ENCODE data around the gene BBS4.

Gene BBS4

GRCh38 chr15:72766025-72766424 is 80.0 kb downstream of the BBS4 start:
- no peak for DNase-seq

DNA sequence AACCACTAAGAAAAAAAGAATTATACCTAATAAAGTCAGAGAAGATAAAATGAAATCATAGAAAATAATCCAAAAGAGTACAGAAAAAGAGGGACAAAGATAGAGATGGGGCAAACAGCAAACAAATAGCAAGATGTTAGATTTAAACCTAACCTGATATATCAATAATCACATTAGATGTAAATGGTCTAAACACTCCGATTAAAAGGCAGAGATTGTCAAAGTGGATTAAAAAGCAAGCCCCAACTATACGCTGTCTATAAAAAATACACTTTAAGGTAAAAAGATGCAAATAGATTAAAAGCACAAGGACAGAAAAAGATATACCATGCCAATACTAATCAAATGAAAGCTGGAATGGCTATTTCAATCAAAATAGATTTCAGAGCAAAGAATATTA is 80.8 kb downstream of the BBS4 start:
- no peak for DNase-seq

- no peak for DNase-seq
Measured at GRCh38 chr15:72770673-72771328, 84.8 kb downstream of the BBS4 start.

DNA sequence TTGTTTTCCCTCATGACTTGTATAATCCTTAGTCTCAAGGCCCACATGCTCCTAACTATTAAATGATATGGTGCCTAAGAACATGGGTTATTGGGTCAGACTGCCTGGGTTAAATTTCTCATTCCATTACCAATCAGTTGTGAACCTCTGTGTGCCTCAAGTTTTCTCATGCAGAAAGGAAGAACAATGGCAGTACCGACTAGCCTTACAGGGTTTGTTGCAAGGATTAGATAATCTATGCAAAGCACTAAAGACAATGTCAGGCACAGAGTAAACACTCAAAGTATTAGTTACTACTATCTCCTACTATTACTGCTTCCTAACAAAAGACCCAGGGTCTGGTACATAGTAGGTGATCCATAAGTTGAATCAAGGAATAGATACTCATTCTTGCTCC is 85.3 kb downstream of the BBS4 start:
- DNase-seq = no peak

DNA sequence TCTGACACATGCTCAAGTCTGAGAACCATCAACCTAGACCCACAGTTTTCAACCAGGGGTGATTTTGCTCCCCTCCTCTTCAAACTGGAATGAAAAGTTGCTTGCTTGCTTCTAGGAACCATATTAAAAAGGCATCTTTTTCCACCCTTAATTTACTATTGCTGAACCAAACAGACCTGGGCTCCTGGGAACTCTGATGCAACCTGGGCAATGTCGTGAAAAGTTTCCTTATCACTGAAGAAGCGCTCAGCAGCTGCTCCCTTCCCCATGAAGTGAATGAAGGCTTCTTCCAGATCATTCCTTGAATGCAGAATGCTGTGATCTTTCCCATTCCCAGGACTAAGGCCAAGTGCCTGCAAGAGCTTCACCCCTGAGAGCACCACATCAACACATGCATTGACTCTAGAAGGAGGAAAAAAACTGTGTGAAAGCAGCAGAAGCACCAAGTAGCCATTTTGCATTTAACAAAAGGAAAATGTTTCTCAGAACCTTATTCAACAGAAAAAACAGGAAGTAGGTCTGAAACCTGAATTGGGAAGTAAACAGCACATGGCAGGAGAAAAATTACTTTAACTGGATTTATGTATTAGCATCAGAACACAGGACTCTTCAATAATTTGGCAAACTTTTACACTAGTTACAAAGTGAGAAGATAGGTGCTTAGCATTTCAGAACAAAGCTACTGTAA is 88.8 kb downstream of the BBS4 start:
- DNase-seq = no peak

DNA sequence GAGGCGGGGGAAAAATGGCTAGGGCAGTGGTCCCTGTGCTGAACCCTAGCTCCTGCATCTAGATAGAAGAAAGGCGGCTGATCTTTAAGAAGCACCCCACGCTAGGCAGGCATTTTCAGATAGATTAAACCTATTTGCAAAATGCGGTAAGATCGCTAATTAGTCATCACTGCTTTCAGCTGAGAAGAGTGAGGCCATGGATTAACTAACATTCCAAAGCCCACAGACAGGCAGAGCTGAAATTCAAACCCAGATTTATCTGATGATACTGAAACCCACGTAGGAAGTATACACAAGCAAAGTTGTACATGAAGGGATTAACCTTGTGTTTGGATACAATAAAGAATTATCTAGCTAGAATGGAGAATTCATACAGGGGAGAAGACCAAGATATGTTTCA is 92.8 kb downstream of the BBS4 start:
- no peak for DNase-seq

DNA sequence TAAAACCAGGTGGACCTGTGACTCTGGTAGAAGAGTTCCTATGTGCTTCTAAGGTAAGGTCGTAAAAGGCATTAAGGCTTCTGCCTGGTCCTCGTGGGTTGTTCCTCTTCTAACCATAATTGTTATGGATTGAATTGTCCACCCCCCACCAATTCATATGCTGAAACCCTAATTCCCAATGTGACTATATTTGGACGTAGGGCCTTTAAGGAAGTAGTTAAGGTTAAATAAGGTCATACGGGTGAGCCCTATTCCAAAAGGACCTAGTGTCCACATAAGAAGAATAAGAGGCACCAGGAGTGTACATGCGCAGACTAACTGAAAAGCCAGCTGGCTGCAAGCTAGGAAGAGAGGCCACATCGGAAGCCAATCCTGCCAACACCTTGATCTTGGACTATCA is 95.6 kb downstream of the BBS4 start:
- DNase-seq = no peak

- DNase-seq = no peak
Measured at GRCh38 chr15:72782274-72783003, 96.4 kb downstream of the BBS4 start.

DNA sequence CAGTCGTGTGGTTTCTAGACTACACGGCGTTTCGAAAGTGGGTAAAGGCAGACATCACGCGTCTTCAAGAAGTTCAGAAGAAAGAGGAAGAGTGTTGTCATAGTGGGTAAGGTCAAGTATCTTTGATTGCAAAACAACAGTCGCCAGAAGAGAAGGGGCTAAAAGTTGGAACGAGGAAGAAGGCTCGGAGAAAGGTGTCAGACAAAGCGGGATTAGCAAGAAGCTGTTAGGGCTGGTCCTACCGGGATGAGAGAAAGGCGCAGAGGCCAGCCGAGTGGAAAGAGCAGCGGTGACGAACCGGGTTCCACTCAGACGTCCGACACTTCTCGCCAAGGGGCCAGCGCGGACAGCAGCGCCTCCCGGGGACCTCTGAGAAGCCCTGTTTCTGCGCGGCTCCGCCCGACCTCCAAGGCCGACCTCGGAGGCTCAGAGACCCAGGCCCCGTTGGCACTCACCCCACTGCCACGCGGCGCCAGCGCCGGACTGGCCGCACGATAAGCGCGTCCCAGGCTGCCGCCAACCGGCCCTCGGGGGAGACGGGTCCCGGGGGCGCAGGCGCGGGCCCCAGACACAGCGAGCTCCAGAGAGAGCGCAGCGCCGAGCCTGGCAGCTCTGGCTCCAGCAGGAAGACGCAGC is 97.1 kb downstream of the BBS4 start:
- DNase-seq = peak; percentile 82

DNA sequence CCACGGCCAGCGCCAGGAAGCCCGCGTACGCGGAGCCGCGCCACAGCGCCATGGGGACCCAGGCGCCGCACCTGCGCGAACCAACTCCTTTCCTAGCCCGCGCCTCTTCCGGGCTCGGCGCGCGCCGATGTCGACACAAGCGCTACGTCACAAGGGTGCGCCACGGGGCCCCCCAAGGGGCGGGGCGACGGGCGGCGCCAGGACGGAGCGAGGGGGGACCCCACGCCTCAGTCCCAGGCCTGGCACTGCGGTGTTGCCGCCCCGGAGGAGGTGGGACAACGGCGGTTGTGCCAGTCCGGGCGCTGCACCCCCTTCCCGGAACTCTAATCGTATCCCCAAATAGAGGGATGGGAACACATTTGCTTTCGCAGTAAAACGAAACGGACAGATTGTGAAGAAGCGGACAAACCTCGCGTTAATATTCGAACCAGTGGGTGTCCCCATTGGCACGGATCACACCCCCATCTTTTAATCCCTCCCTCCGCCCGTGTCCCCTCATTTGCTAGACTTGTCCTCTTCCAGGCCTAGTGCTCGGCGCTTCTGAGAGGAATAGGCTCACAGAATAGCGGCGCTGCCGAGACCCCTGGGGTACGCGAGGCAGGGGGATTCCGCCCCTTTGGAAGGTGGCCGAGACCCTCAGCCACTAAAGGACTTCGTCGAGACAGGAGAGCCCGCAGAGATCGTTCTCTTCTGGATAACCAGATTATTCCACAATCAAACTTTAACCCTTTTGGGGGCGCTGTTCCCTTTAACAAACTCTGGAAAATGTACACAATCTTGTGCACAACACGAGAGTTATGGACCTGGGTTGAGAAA is 97.8 kb downstream of the BBS4 start, which contains the start of gene ADPGK:
Gene ADPGK, minus strand, starts transcription at position 119 of the 816 bp plus-strand sequence. Its CDS starts 67 bp downstream, at position 52.
- DNase-seq = peak; percentile 92

GRCh38 chr15:72784456-72784876 is 98.5 kb downstream of the BBS4 start:
- DNase-seq = peak; percentile 55

DNA sequence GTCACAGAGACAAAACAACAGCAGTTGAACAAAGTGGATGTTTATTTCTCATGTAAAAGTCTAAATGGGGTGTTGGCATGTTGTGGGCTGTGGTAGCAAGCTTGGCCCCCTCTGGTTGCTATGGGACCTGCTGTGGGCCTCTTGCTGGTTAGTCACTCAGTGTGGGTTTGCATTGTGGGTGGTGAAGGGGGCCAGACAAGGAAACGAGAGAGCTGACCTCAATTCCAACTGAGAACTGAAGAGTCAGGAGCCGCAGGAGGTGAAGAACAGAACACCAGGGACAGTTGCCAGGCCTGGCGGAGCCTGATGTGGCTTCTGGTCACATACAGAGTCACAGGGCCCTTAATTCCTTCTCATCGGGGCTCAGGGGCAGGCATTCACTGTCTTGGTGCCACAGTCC is 99.4 kb downstream of the BBS4 start:
- peak; percentile 64 for DNase-seq

DNA sequence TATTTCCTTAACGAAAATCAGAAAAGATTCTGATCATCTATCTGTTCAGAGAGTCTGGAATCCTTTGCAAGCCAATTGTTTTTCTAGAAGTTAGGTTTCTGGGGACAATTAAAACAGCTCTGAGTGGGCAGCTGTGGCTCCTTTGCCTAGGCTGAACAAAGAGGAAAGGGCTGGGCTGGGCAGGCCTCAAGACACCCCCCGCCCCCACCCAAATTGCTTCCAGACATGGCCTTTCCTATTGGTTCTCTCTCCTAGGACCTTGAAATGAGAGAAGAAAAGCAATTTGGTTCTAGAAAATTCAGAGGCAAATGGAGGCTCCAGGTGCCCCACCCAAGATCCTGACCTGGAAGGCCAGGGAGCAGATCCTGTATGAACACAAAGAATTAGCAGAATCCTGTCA is 99.8 kb downstream of the BBS4 start:
- no peak for DNase-seq

- DNase-seq = no peak
Measured at GRCh38 chr15:72786242-72786641, 100.2 kb downstream of the BBS4 start.

GRCh38 chr15:72786676-72787345 is 100.8 kb downstream of the BBS4 start:
- DNase-seq = no peak

DNA sequence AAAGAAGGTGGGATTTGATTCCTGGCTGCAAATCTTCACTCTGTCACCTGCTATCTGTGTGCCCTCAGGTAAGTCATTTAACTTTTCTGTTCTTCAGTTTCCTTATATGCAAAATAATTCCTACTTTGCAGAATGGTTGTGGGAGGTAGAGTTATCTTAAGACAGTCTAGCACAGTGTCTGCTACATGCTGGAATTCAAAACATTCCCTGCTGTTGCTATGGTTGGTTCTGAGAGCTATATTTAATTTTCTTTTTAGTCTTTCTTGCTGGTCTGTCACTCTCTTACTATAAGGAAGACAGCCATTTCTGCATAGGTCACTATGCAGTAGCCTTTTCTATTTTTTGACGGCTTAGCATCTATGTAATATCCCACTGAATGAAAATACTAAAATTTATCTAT is 101.5 kb downstream of the BBS4 start:
- DNase-seq = no peak

Measured in NK-92 treated with Interleukin-12 subunit alpha and Interleukin-12 subunit beta, amount 100 ng/mL, for 24 hours (cell line).